Activated T-cell treated with anti-CD3 and anti-CD28 coated beads, Interleukin-2, amount 50 U/mL, for 48 hours (primary cell): ENCODE data around the gene DIP2B.

Experiments
- DNase-seq, 2 experiments: peaks; one replicate each; pipeline ENCODE4 v3.0.0-alpha.2; 2020

The DIP2B gene

GRCh38 chr12:50778663-50779590 lies 274.1 kb downstream of the DIP2B start:
- no peak for DNase-seq

GRCh38 chr12:50780013-50780412 lies 275.2 kb downstream of the DIP2B start:
- DNase-seq: no peak

- DNase-seq: no peak
Measured at GRCh38 chr12:50784501-50784900, 279.7 kb downstream of the DIP2B start.

GRCh38 chr12:50785406-50786001 lies 280.7 kb downstream of the DIP2B start:
- no peak for DNase-seq

- no peak for DNase-seq
Measured at GRCh38 chr12:50786498-50787231, 281.9 kb downstream of the DIP2B start.

- no peak for DNase-seq
Measured at GRCh38 chr12:50787618-50788017, 282.8 kb downstream of the DIP2B start.

GRCh38 chr12:50788561-50788960 lies 283.8 kb downstream of the DIP2B start:
- no peak for DNase-seq

GRCh38 chr12:50790081-50790480 lies 285.3 kb downstream of the DIP2B start:
- DNase-seq: no peak
